Peyer's patch (tissue), 4 donors: ENCODE data around the gene SPATA18. TPM values are rescaled to one million over a fixed set of nuclear protein-coding genes. Genes with fewer than 3 reads are reported as not detected.
A peak's percentile ranks its signal among the peaks of the same experiment; 100 is the strongest.

Source experiments
- DNase-seq, 3 donors: peaks; one replicate each; pipeline ENCODE4 v3.0.0-alpha.2; 2017 to 2019
- H3K27ac ChIP-seq, 4 donors: fragments of 200-600 bp; sonication (generic); one replicate each; pipeline ENCODE4 v1.5.1; 2016 to 2019
- H3K27me3 ChIP-seq, 2 donors: fragments of 200-600 bp; sonication (generic); one replicate each; pipeline ENCODE4 v1.5.1; 2019
- H3K36me3 ChIP-seq, 3 donors: fragments of 200-600 bp; sonication (generic); one replicate each; pipeline ENCODE4 v1.5.1; 2016 to 2019
- H3K4me1 ChIP-seq, 4 donors: fragments of 200-600 bp; sonication (generic); one replicate each; pipeline ENCODE4 v1.5.1; 2016 to 2019
- H3K4me3 ChIP-seq, 4 donors: fragments of 200-600 bp; sonication (generic); 1 replicate in 3 of 4; 2 replicates in 1 of 4; pipeline ENCODE4 v1.5.1; 2016 to 2019; ENCODE audit warnings: mild to moderate bottlenecking in 1 of 4
- H3K9me3 ChIP-seq, 4 donors: fragments of 200-600 bp; sonication (generic); one replicate each; pipeline ENCODE4 v1.5.1; 2016 to 2019; ENCODE audit warnings: mild to moderate bottlenecking in 1 of 4
- POLR2A ChIP-seq, 2 donors: fragments of 450-650 bp; IDR thresholded peaks; one replicate each; pipeline ENCODE4 v1.5.1; 2017; ENCODE audit warnings: antibody characterized with exemption in 2 of 2, mild to moderate bottlenecking in 2 of 2, moderate library complexity in 2 of 2
- total RNA-seq, 4 donors: library from RNA; depleted of rRNA; stranded (reverse); fragments of >200 nt; gene quantifications; one replicate each; pipeline ENCODE4 v1.1.0, GENCODE V29; 2016
- TF ChIP-seq, protein P1 (sequence below), 6 experiments: fragments of 450-650 bp in 4 of 6; fragments of 200-600 bp in 2 of 6; sonication (generic) in 1 of 6; IDR thresholded peaks; one replicate each; pipeline ENCODE4 v1.5.1; 2017 to 2019; ENCODE audit warnings: antibody characterized with exemption in 6 of 6, mild to moderate bottlenecking in 3 of 6, moderate library complexity in 1 of 6

SPATA18 gene
- total RNA-seq, 4 donors from 2014 or later, result 3.4 to 10.3 (median 4.3) TPM

DNA sequence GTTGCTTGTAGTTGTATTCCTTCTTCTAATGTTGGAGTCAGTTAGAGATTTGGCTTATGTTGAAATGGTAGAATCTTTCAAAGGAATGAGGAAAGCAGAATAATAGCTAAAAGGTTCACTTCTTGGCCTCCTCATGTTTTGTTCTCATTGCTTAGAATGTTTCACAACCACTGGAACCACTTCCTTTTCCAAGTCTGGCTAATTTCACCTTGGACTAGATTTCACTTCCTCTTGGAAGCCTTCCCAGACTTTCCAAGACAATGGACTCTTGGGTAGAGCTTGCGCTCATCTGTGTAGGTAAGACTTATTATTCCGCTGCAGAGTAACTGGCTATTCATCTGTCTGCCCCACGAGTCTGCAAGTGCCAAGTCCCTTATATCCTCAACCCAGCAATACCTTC is 8.3 kb downstream of the SPATA18 start:
- peak overlapping the region in 1 of 4 donors; percentile 12 for H3K27ac ChIP-seq
- TF ChIP-seq, protein P1, sequence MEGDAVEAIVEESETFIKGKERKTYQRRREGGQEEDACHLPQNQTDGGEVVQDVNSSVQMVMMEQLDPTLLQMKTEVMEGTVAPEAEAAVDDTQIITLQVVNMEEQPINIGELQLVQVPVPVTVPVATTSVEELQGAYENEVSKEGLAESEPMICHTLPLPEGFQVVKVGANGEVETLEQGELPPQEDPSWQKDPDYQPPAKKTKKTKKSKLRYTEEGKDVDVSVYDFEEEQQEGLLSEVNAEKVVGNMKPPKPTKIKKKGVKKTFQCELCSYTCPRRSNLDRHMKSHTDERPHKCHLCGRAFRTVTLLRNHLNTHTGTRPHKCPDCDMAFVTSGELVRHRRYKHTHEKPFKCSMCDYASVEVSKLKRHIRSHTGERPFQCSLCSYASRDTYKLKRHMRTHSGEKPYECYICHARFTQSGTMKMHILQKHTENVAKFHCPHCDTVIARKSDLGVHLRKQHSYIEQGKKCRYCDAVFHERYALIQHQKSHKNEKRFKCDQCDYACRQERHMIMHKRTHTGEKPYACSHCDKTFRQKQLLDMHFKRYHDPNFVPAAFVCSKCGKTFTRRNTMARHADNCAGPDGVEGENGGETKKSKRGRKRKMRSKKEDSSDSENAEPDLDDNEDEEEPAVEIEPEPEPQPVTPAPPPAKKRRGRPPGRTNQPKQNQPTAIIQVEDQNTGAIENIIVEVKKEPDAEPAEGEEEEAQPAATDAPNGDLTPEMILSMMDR (IDR thresholded peaks at IDR 0.05), result no peak
- TF ChIP-seq POLR2A (IDR thresholded peaks at IDR 0.05), result no peak
- H3K36me3 ChIP-seq, result no peaks in the 10 kb centered on the region
- H3K4me1 ChIP-seq, result no peaks in the 10 kb centered on the region
- H3K9me3 ChIP-seq, result no peaks in the 10 kb centered on the region
- DNase-seq, result no peak
- H3K4me3 ChIP-seq, result no peak overlapping the region
- no peaks in the 10 kb centered on the region for H3K27me3 ChIP-seq

DNA sequence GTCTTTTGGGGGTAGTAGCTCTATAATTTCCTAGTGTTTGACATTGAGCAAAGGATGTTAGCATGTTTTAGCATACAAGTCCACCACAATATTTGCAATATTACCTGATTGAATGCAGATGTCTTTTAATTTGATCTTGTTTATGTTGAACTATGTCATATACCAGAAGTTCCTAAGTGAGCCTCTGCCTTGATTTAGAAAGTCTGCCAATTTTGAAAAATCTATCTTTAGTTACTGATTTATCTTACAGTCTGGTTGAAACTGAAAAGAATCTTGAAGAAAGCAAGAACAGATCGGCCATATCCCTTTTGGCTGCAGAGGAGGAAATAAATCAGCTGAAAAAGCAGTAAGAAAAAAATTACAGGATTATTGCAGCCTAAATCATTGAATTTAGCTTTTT is 18.5 kb downstream of the SPATA18 start:
- H3K27me3 ChIP-seq, result no peaks in the 10 kb centered on the region
- no peak for DNase-seq
- no peak overlapping the region for H3K27ac ChIP-seq
- no peaks in the 10 kb centered on the region for H3K36me3 ChIP-seq
- no peak overlapping the region for H3K4me3 ChIP-seq
- no peaks in the 10 kb centered on the region for H3K4me1 ChIP-seq
- H3K9me3 ChIP-seq, result no peaks in the 10 kb centered on the region
- TF ChIP-seq, protein P1 (IDR thresholded peaks at IDR 0.05), result no peak
- no peak for TF ChIP-seq POLR2A (IDR thresholded peaks at IDR 0.05)

DNA sequence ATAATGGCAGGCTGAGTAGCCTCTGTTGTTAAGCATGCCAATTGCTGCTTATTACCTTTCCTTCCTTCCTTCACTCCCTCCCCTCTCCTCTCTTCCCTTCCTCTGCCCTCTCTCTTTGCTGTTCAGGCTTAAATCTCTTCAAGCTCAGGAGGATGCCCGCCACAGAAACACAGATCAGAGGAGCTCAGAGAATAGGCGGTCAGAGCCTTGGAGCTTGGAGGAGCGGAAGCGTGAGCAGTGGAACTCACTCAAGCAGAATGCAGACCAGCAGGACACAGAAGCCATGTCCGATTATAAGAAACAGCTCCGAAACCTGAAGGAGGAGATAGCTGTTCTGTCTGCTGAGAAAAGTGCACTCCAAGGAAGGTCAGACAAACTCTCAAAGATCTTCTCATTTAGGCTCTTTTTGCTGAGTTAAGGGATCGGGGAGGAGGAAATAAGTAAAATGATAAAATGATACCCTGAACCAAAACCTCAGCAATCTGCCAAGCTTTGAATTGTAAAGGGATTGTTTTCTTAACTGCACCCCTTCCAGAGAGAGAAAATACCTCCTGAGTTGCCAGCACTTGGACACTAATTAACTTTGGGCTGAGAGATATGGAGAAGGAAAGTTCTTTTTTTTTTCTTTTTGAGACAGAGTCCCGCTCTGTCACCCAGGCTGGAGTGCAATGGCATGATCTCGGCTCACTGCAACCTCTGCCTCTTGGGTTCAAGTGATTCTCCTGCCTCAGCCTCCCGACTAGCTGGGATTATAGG is 20.9 kb downstream of the SPATA18 start:
- H3K27me3 ChIP-seq, result no peaks in the 10 kb centered on the region
- TF ChIP-seq POLR2A (IDR thresholded peaks at IDR 0.05), result no peak
- TF ChIP-seq, protein P1 (IDR thresholded peaks at IDR 0.05), result no peak
- DNase-seq, result no peak
- H3K36me3 ChIP-seq, result no peaks in the 10 kb centered on the region
- no peaks in the 10 kb centered on the region for H3K9me3 ChIP-seq
- H3K4me1 ChIP-seq, result no peaks in the 10 kb centered on the region
- H3K27ac ChIP-seq, result no peak overlapping the region
- no peak overlapping the region for H3K4me3 ChIP-seq

DNA sequence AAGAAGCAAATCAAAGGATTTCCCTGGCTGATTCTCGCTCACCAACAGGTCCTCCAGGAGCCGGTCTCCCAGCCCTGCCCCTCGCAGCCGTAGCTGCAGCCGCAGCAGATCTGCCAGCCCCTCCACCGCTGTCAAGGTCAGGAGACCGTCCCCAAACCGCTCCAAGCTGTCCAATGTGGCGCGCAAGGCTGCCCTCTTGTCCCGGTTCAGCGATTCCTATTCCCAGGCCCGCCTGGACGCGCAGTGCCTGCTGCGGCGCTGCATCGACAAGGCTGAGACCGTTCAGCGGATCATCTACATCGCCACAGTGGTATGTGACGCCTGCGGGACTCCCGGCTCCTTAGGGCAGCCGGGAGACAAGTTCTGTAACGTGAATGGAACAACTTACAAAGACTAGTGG is 25.6 kb downstream of the SPATA18 start:
- no peak for TF ChIP-seq POLR2A (IDR thresholded peaks at IDR 0.05)
- TF ChIP-seq, protein P1 (IDR thresholded peaks at IDR 0.05), result no peak
- H3K27ac ChIP-seq, result no peak overlapping the region
- no peaks in the 10 kb centered on the region for H3K36me3 ChIP-seq
- H3K4me3 ChIP-seq, result no peak overlapping the region
- H3K27me3 ChIP-seq, result no peaks in the 10 kb centered on the region
- H3K9me3 ChIP-seq, result no peaks in the 10 kb centered on the region
- DNase-seq, result no peak
- no peaks in the 10 kb centered on the region for H3K4me1 ChIP-seq

DNA sequence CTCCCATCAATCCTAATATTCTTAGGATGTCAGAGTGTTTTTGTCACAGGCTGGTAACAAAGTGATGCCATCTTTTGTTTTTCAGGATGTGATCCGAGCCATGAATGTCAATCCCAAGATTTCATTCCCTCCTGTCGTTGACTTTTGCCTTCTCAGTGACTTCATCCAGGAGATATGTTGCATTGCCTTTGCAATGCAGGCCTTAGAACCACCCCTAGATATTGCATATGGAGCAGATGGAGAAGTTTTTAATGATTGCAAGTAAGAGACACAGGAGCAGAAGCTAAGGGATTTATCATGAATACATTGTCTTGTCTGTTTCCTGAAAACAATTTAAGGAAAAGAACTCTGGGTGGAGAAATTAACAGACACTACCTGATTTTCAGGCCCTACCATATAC is 28.6 kb downstream of the SPATA18 start:
- TF ChIP-seq POLR2A (IDR thresholded peaks at IDR 0.05), result no peak
- TF ChIP-seq, protein P1 (IDR thresholded peaks at IDR 0.05), result no peak
- no peak overlapping the region for H3K4me3 ChIP-seq
- H3K27me3 ChIP-seq, result no peaks in the 10 kb centered on the region

More for the DNA sequence above, 28.6 kb downstream of the SPATA18 start:
- no peak for DNase-seq
- Histone ChIP-seq H3K27ac (no peak overlapping the region), H3K9me3 (no peaks in the 10 kb centered on the region), H3K36me3 (no peaks in the 10 kb centered on the region), H3K4me1 (no peaks in the 10 kb centered on the region)
